Epithelial cell of esophagus (primary cell): Measurements from ENCODE around the gene CELF1.

ENCODE experiments used
- DNase-seq: peaks from one replicate; pipeline ENCODE4 v3.0.0; 2010; ENCODE audit warnings: low read depth
- H3K4me3 ChIP-seq: 2 replicates; pipeline ENCODE4 v1.5.1; 2011; ENCODE audit warnings: mild to moderate bottlenecking, low read length, control low read depth
- CTCF ChIP-seq: IDR thresholded peaks from 2 replicates; pipeline ENCODE4 v1.5.1; 2011; ENCODE audit warnings: low read depth, mild to moderate bottlenecking, low read length, control low read depth, inconsistent platforms; ENCODE audit not compliant: insufficient read depth; ENCODE audit errors: missing control alignments

CELF1 gene

GRCh38 chr11:47512701-47513100, 40.2 kb downstream of the CELF1 start:
- H3K4me3 ChIP-seq = no peak overlapping the region
- no peak for DNase-seq
- TF ChIP-seq CTCF = no peak

- no peak for DNase-seq
- no peak overlapping the region for H3K4me3 ChIP-seq
- no peak for TF ChIP-seq CTCF
Measured at GRCh38 chr11:47511917-47512316, 41.0 kb downstream of the CELF1 start.

GRCh38 chr11:47510209-47510608, 42.7 kb downstream of the CELF1 start:
- DNase-seq = peak; percentile 78
- no peak for TF ChIP-seq CTCF
- no peak overlapping the region for H3K4me3 ChIP-seq

- no peak for DNase-seq
- TF ChIP-seq CTCF = no peak
- H3K4me3 ChIP-seq = no peak overlapping the region
Measured at GRCh38 chr11:47509077-47509536, 43.8 kb downstream of the CELF1 start.

- no peak for TF ChIP-seq CTCF
- DNase-seq = no peak
- H3K4me3 ChIP-seq = no peak overlapping the region
Measured at GRCh38 chr11:47508240-47508957, 44.5 kb downstream of the CELF1 start.

GRCh38 chr11:47507563-47508239, 45.2 kb downstream of the CELF1 start:
- DNase-seq = no peak

More at GRCh38 chr11:47507563-47508239, 45.2 kb downstream of the CELF1 start:
- H3K4me3 ChIP-seq = no peak overlapping the region
- TF ChIP-seq CTCF = no peak
